Stomach (tissue), 4 donors: ENCODE measurements around the gene LRCH1.
"Not testable (repeated sequence)": the region's sequence is repeated elsewhere in the genome, so short reads cannot be mapped to it uniquely, and the experiment has no call there.

Source experiments
- CTCF ChIP-seq, 7 experiments: fragments of 450-650 bp in 4 of 7; fragments of 200-600 bp in 3 of 7; sonication (generic) in 3 of 7; IDR thresholded peaks; one replicate each; pipeline ENCODE4 v1.5.1; 2016 to 2019; ENCODE audit warnings: antibody characterized with exemption in 7 of 7, control low read depth in 2 of 7, mild to moderate bottlenecking in 1 of 7
- EP300 ChIP-seq: sonication (generic); formaldehyde crosslinking; IDR thresholded peaks from one replicate; pipeline ENCODE4 v1.6.1; 2017; ENCODE audit warnings: antibody characterized with exemption
- POLR2A ChIP-seq, 4 donors: fragments of 450-650 bp; IDR thresholded peaks; one replicate each; pipeline ENCODE4 v1.6.1; 2016; ENCODE audit warnings: antibody characterized with exemption in 4 of 4, control low read depth in 2 of 4, mild to moderate bottlenecking in 1 of 4, moderate library complexity in 1 of 4
- POLR2AphosphoS5 ChIP-seq, 3 donors: sonication (generic); formaldehyde crosslinking; IDR thresholded peaks; one replicate each; pipeline ENCODE4 v1.6.1; 2016; ENCODE audit warnings: antibody characterized with exemption in 3 of 3

GRCh38 chr13:46755508-46755907, 202.5 kb downstream of the LRCH1 start:
- TF ChIP-seq CTCF (IDR thresholded peaks at IDR 0.05); POLR2A (IDR thresholded peaks at IDR 0.05); POLR2AphosphoS5 (IDR thresholded peaks at IDR 0.05); EP300: not testable (repeated sequence)
